ENCODE measurements around the gene TSHZ2.
"Not testable (repeated sequence)": the region's sequence is repeated elsewhere in the genome, so short reads cannot be mapped to it uniquely, and the experiment has no call there.

TSHZ2 gene

GRCh38 chr20:53021934-53022333 lies 49.8 kb downstream of the TSHZ2 start:
- DNase-seq (ENCODE audit: low read depth), result no peak
- no peak for TF ChIP-seq CTCF (conservative IDR thresholded peaks at IDR 0.05; ENCODE audit: low read length)
- no peak overlapping the region for H3K4me3 ChIP-seq (ENCODE audit: low read length)

GRCh38 chr20:53023732-53024520 lies 51.8 kb downstream of the TSHZ2 start:
- TF ChIP-seq CTCF (conservative IDR thresholded peaks at IDR 0.05; ENCODE audit: low read length), result no peak
- DNase-seq (ENCODE audit: low read depth), result peak; percentile 25
- H3K4me3 ChIP-seq (ENCODE audit: low read length), result no peak overlapping the region

DNA sequence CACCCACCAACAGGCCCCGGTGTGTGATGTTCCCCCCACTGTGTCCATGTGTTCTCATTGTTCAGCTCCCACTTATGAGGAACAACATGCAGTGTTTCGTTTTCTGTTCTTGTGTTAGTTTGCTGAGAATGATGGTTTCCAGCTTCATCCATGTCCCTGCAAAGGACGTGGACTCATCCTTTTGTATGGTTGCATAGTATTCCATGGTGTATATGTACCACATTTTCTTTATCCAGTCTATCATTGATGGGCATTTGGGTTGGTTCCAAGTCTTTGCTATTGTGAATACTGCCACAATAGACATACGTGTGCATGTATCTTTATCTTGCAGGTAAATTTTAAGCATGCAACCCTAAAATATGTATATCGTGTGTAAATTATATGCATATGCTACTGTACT lies 52.5 kb downstream of the TSHZ2 start:
- not testable (repeated sequence) for H3K4me3 ChIP-seq (ENCODE audit: low read length); DNase-seq (ENCODE audit: low read depth)

- no peak for DNase-seq (ENCODE audit: low read depth)
- TF ChIP-seq CTCF (conservative IDR thresholded peaks at IDR 0.05; ENCODE audit: low read length), result no peak
- no peak overlapping the region for H3K4me3 ChIP-seq (ENCODE audit: low read length)
These were observed 54.9 kb downstream of the TSHZ2 start for GRCh38 chr20:53027089-53027488.

DNA sequence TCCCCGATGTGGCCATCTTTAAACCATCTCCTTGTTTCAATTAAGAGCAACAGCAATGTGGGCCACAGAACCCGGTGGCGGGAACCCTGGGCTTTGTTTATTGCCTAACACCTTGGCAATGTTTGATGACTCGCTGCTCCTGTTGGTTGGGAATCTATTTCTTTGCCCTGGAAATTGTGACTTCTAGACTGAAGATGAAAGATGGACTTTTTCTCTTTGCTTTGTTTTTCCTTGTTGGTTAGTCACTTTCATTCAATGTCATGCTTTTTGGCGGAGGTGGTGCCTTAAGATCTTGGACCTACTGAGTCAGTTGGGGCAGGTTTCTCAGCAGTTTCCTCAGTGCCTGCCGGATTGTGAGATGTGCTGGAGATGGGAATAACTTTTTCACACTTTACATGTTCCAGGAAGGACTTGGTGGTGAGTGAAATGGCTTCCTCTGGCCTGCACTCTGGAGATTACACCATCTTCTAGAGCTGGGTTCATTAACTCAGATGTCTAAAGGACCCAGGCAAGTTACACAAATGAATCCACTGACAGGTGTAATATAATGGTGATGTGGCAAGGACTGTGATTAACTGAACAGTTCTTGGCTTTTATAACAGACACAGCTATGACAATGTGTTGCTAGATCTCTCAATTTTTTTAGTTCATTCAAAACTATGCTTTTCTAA lies 56.3 kb downstream of the TSHZ2 start:
- no peak overlapping the region for H3K4me3 ChIP-seq (ENCODE audit: low read length)
- peak; percentile 48 for DNase-seq (ENCODE audit: low read depth)
- TF ChIP-seq CTCF (conservative IDR thresholded peaks at IDR 0.05; ENCODE audit: low read length), result no peak

DNA sequence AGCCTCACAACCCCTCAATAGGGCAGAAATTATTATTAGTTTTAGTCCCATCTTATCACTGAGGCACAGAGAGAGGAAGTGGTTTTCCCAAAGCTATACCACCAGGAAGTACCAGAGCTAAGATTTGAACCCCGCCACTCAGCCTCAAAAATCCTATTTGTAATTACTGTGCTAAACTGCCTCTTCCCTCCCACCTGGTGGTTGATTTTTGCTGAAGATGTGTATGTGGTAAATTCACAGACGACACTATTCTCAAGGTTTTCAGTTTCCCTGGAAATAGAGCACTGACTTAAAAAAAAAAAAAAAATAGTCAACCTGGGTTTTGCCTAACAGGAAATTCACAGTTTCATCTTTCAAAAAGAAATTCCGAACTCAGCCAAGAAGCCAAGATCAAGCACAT lies 57.9 kb downstream of the TSHZ2 start:
- DNase-seq (ENCODE audit: low read depth), result no peak
- no peak overlapping the region for H3K4me3 ChIP-seq (ENCODE audit: low read length)
- TF ChIP-seq CTCF (conservative IDR thresholded peaks at IDR 0.05; ENCODE audit: low read length), result no peak

- no peak overlapping the region for H3K4me3 ChIP-seq (ENCODE audit: low read length)
- TF ChIP-seq CTCF (conservative IDR thresholded peaks at IDR 0.05; ENCODE audit: low read length), result no peak
- DNase-seq (ENCODE audit: low read depth), result no peak
These were observed 59.9 kb downstream of the TSHZ2 start for GRCh38 chr20:53032046-53032445.
